ENCODE results near the gene JMJD1C.

DNA sequence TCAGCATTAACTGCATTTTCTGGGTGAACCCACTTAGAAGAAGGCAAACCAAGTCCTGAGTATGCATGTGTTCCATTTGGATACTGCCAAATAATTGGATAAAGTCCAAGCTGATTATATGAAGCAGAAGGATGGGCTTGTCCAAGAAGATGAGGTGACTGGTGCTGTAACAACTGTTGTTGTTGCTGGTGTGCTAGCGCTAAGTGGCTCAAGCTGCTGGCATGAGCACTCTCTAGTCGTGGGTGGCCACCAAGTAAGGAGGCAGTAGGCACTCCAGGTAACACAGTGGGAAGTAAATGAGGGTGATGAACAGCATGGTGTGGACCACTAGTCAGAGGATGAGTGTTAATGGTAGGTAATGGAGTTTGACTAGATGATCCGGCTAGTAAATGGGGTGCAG, 252.3 kb downstream of the JMJD1C start:
- TF ChIP-seq, protein P1, sequence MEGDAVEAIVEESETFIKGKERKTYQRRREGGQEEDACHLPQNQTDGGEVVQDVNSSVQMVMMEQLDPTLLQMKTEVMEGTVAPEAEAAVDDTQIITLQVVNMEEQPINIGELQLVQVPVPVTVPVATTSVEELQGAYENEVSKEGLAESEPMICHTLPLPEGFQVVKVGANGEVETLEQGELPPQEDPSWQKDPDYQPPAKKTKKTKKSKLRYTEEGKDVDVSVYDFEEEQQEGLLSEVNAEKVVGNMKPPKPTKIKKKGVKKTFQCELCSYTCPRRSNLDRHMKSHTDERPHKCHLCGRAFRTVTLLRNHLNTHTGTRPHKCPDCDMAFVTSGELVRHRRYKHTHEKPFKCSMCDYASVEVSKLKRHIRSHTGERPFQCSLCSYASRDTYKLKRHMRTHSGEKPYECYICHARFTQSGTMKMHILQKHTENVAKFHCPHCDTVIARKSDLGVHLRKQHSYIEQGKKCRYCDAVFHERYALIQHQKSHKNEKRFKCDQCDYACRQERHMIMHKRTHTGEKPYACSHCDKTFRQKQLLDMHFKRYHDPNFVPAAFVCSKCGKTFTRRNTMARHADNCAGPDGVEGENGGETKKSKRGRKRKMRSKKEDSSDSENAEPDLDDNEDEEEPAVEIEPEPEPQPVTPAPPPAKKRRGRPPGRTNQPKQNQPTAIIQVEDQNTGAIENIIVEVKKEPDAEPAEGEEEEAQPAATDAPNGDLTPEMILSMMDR (IDR thresholded peaks at IDR 0.05), result no peak
- no peak for TF ChIP-seq EP300 (IDR thresholded peaks at IDR 0.05)

Measured in ovary (tissue), 3 donors.